Bronchial epithelial cell (primary cell): ENCODE data around the gene NHERF2. TPM values are rescaled to one million over a fixed set of nuclear protein-coding genes. Genes with fewer than 3 reads are reported as not detected.

ENCODE experiments used
- DNase-seq: peaks from one replicate; pipeline ENCODE4 v3.0.0-alpha.2; 2010; ENCODE audit warnings: low read depth
- FAIRE-seq: peaks from 2 replicates; lab custom pipeline; 2011; peaks lifted over from hg19 to GRCh38; lab: Jason Lieb, UNC
- H3K27me3 ChIP-seq: 2 replicates; pipeline ENCODE4 v1.5.1; 2011; ENCODE audit warnings: low read length; ENCODE audit not compliant: control insufficient read depth, insufficient read depth
- H3K36me3 ChIP-seq: 2 replicates; pipeline ENCODE4 v1.5.1; 2011; ENCODE audit warnings: low read length; ENCODE audit not compliant: control insufficient read depth, insufficient read depth
- H3K4me3 ChIP-seq: 2 replicates; pipeline ENCODE4 v1.5.1; 2011; ENCODE audit warnings: mild to moderate bottlenecking, low read depth, low read length, control low read depth
- total RNA-seq: library from RNA; depleted of rRNA; stranded (reverse); fragments of >200 nt; gene quantifications from 2 replicates; pipeline ENCODE4 v1.2.1, GENCODE V29; 2014
- TF ChIP-seq, protein P1 (sequence below): IDR thresholded peaks from 2 replicates; pipeline ENCODE4 v1.5.1; 2011; ENCODE audit warnings: mild to moderate bottlenecking, moderate library complexity, low read length, control low read depth, inconsistent platforms; ENCODE audit not compliant: insufficient read depth, severe bottlenecking

NHERF2 gene
- total RNA-seq, 1 donor from 2014 or later, result 15.8 TPM

DNA sequence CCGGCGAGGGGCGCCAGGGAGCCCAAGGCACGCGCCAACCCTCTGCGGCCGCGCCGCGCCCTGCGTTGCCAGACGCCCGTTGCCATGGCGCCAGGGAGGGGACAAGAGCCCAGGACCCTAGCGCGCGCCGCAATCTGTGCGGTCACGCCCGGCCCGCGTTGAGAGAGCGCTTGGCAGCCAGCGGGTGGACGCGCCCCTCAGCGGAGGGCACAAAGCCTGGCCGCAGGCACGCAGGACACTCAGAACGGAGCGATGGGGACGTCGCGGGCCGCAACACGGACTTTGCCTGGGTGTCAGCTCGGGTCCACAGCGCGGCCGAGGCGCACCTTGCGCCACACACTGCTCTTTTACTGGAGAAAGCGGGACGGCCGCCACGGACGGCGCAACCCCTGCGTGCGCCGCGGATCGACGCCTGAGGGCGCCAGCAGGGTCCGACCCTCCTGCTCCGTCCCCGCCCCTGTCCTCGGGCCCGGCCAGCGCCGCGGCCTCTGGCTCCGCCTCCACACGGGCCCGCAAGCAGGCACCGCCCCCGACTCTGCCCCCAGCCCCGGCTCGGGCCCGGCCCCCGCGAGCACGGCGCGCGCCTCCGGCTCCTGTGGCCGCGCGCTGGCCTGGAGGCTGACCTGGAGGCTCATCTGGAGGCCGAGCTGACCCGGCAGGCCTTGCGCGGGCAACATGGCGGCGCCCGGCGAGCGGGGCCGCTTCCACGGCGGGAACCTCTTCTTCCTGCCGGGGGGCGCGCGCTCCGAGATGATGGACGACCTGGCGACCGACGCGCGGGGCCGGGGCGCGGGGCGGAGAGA is 43.0 kb upstream of the NHERF2 start, which contains the start of gene GFER:
Gene GFER (plus strand): TSS at position 650 of the 803 bp plus-strand sequence. CDS start 26 bp downstream, at position 676.
- peaks cover 10% of the 10 kb centered on the region for H3K36me3 ChIP-seq
- peaks cover 9% of the 10 kb centered on the region for H3K27me3 ChIP-seq
- H3K4me3 ChIP-seq, result peak within 1 kb of the TSS; percentile 66
- TF ChIP-seq, protein P1, sequence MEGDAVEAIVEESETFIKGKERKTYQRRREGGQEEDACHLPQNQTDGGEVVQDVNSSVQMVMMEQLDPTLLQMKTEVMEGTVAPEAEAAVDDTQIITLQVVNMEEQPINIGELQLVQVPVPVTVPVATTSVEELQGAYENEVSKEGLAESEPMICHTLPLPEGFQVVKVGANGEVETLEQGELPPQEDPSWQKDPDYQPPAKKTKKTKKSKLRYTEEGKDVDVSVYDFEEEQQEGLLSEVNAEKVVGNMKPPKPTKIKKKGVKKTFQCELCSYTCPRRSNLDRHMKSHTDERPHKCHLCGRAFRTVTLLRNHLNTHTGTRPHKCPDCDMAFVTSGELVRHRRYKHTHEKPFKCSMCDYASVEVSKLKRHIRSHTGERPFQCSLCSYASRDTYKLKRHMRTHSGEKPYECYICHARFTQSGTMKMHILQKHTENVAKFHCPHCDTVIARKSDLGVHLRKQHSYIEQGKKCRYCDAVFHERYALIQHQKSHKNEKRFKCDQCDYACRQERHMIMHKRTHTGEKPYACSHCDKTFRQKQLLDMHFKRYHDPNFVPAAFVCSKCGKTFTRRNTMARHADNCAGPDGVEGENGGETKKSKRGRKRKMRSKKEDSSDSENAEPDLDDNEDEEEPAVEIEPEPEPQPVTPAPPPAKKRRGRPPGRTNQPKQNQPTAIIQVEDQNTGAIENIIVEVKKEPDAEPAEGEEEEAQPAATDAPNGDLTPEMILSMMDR, result peak; percentile 18
- peak; percentile 56 for DNase-seq
- no peak for FAIRE-seq

DNA sequence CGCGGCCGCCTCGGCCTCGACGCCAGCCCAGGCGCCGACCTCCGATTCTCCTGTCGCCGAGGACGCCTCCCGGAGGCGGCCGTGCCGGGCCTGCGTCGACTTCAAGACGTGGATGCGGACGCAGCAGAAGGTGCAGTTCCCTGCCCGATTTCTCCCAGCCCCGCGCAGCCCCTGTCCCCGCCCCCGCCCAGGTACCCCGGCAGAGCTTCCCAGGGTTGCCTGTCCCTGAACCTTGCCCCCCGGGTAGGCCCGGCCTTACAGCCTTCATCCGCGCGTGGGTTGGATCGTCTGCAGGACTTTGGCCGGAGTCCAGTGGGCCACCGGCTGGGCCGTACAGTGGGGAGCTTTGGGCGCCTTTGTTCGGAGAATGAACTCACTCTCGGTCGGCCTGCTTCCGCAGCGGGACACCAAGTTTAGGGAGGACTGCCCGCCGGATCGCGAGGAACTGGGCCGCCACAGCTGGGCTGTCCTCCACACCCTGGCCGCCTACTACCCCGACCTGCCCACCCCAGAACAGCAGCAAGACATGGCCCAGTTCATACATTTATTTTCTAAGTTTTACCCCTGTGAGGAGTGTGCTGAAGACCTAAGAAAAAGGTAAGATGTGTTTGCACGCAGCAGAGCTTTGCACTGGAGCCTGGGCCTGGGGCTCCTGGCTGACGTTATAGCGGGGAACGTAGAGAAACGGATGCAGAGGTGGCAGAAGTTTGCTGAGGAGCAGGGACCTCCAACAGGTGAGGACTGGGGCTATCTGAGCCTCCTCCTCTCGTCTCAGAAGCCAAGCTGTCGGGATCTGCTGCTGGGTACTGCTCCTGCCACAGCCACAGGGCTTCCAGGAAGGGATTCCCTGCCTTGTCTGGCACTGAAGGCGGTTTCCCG is 42.1 kb upstream of the NHERF2 start:
- no peak for DNase-seq
- H3K27me3 ChIP-seq, result peaks cover 16% of the 10 kb centered on the region
- peak overlapping the region; percentile 66 for H3K4me3 ChIP-seq
- TF ChIP-seq, protein P1, result no peak
- FAIRE-seq, result no peak
- peaks cover 10% of the 10 kb centered on the region for H3K36me3 ChIP-seq

DNA sequence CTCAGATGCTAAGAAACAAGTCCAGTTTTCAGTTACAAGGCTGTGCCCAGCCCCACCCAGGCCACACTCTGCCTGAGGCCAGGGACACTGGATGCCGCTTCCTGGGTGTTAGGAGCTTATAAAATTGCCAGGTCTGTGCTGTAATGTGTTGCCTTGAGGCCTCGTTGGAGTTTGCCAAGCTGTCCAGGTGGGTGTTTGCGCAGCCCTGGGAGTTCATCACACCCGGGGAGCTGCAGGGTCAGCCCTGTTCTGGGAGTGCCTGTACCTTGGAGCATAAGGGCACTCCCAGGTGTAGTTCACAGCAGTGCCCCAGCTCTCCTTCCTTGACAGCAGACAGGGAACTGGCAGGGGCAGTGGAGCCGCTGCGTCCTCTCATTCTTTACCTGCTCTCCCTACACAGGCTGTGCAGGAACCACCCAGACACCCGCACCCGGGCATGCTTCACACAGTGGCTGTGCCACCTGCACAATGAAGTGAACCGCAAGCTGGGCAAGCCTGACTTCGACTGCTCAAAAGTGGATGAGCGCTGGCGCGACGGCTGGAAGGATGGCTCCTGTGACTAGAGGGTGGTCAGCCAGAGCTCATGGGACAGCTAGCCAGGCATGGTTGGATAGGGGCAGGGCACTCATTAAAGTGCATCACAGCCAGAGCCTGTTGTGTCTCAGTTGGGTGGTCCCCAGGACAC is 41.1 kb upstream of the NHERF2 start:
- no peak for DNase-seq
- H3K36me3 ChIP-seq, result peaks cover 10% of the 10 kb centered on the region
- TF ChIP-seq, protein P1, result no peak
- H3K27me3 ChIP-seq, result peaks cover 20% of the 10 kb centered on the region
- FAIRE-seq, result no peak
- no peak overlapping the region for H3K4me3 ChIP-seq

DNA sequence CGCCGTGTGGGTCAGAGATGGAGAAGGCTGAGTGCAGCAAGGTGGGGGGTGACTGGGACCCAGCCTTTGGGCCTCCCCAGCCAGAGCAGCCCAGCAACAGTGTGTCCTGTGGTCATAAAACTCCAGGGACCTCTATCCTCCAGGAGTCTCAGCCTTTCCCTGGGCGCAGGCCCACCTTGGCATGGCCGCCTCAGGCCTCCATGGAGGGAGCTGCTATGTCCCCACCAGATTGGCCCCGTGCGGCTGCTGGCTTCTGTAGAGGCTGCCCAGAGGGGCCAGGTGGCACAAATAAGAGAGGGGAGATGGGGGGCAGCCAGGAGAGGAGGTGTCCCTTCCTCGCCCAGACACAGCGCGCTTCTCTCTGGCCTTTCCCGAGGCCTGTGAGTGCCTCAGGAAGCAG is 39.5 kb upstream of the NHERF2 start:
- Histone ChIP-seq H3K36me3 (peaks cover 10% of the 10 kb centered on the region), H3K27me3 (peaks cover 14% of the 10 kb centered on the region), H3K4me3 (no peak overlapping the region)
- no peak for FAIRE-seq
- TF ChIP-seq, protein P1, result no peak
- DNase-seq, result no peak

DNA sequence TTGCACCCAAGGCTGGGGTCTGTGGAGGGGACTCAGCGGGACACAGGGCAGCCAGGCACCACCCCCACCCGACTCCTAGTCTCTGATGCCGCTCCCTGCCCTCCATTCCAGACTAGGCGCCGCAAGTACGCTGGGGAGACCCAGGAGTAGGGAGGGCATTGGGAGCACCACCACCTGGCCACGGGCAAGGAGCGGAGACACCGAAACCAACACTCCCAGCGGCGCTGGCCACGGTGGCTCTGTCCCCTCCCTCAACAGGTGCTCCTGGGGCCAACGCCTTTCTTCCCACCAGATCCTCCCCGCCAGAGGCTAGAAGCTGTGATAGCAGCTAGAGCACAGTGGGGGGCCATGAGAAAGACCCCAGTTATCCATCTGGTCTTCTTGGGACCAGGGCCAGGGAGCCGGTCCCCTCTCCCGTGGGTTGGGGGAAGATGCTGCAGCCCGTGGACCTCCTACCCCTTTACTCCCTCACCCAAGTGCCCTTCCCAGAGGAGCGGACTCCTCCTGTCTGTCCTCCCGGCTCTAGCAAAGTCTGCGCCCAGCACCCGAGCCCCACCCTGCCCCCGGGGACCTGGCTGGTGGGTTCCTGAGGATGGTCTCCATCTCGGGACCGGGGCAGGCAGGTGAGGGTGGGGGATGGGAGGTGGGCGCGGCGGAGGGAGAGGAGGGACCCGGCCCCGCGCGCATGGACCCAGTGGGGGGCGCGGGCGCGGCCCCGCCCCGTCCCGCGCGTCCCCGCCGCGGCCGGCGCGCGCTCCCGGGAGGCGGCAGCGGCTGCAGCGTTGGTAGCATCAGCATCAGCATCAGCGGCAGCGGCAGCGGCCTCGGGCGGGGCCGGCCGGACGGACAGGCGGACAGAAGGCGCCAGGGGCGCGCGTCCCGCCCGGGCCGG is 37.2 kb upstream of the NHERF2 start, which contains the start of gene SYNGR3:
Gene SYNGR3 (plus strand): TSS at position 762 of the 892 bp plus-strand sequence. CDS start 133 bp downstream, outside the sequence.
- no peak for FAIRE-seq
- TF ChIP-seq, protein P1, result no peak
- peaks cover 14% of the 10 kb centered on the region for H3K27me3 ChIP-seq
- DNase-seq, result no peak
- H3K36me3 ChIP-seq, result peaks cover 10% of the 10 kb centered on the region
- H3K4me3 ChIP-seq, result peak within 1 kb of the TSS; percentile 21
